Measurements from ENCODE around the gene SYNPO2.
A peak's percentile ranks its signal among the peaks of the same experiment; 100 is the strongest.

Gene SYNPO2

GRCh38 chr4:118858779-118859178 is 29.9 kb upstream of the SYNPO2 start:
- TF ChIP-seq YY1 (IDR thresholded peaks at IDR 0.05; ENCODE audit: low read depth) (no peak), RAD21 (IDR thresholded peaks at IDR 0.05; ENCODE audit: low read depth) (no peak), EGR1 (IDR thresholded peaks at IDR 0.05) (no peak)
- TF ChIP-seq, protein P1, sequence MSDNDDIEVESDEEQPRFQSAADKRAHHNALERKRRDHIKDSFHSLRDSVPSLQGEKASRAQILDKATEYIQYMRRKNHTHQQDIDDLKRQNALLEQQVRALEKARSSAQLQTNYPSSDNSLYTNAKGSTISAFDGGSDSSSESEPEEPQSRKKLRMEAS (IDR thresholded peaks at IDR 0.05) = no peak

- no peak for TF ChIP-seq CEBPB (IDR thresholded peaks at IDR 0.05)
- TF ChIP-seq RAD21 (IDR thresholded peaks at IDR 0.05; ENCODE audit: low read depth) = peak; percentile 66
Observed at GRCh38 chr4:118865091-118865708, 23.5 kb upstream of the SYNPO2 start.

DNA sequence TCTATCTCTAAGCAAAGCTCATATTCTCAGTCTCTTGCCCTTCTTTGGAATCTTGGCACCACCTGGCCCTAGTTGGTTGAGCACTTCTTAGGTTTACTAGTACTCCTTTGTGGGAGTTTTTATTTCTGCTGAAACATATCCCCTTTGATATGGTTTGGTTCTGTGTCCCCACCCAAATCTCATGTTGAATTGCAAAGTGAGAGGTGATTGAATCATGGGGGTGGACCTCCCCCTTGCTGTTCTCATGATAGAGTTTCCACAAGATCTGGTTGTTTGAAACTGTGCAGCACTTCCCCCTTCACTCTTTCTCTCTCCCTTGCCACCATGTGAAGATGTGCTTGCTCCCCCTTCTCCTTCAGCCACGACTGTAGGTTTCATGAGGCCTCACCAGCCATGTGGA is 22.2 kb upstream of the SYNPO2 start:
- TF ChIP-seq EP300 (IDR thresholded peaks at IDR 0.05; ENCODE audit: borderline replicate concordance) = no peak
- TF ChIP-seq YY1 (IDR thresholded peaks at IDR 0.05; ENCODE audit: low read depth) = no peak
- no peak for TF ChIP-seq USF1 (IDR thresholded peaks at IDR 0.05)
- TF ChIP-seq, protein P1 (IDR thresholded peaks at IDR 0.05) = no peak
- TF ChIP-seq NFIC (IDR thresholded peaks at IDR 0.05) = no peak
- TF ChIP-seq, protein P2, sequence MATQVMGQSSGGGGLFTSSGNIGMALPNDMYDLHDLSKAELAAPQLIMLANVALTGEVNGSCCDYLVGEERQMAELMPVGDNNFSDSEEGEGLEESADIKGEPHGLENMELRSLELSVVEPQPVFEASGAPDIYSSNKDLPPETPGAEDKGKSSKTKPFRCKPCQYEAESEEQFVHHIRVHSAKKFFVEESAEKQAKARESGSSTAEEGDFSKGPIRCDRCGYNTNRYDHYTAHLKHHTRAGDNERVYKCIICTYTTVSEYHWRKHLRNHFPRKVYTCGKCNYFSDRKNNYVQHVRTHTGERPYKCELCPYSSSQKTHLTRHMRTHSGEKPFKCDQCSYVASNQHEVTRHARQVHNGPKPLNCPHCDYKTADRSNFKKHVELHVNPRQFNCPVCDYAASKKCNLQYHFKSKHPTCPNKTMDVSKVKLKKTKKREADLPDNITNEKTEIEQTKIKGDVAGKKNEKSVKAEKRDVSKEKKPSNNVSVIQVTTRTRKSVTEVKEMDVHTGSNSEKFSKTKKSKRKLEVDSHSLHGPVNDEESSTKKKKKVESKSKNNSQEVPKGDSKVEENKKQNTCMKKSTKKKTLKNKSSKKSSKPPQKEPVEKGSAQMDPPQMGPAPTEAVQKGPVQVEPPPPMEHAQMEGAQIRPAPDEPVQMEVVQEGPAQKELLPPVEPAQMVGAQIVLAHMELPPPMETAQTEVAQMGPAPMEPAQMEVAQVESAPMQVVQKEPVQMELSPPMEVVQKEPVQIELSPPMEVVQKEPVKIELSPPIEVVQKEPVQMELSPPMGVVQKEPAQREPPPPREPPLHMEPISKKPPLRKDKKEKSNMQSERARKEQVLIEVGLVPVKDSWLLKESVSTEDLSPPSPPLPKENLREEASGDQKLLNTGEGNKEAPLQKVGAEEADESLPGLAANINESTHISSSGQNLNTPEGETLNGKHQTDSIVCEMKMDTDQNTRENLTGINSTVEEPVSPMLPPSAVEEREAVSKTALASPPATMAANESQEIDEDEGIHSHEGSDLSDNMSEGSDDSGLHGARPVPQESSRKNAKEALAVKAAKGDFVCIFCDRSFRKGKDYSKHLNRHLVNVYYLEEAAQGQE (IDR thresholded peaks at IDR 0.05; ENCODE audit: low read depth) = no peak
- TF ChIP-seq CREB1 (IDR thresholded peaks at IDR 0.05; ENCODE audit: low read depth) = no peak
- TF ChIP-seq RAD21 (IDR thresholded peaks at IDR 0.05; ENCODE audit: low read depth) = no peak
- TF ChIP-seq CEBPB (IDR thresholded peaks at IDR 0.05) = no peak
- no peak for TF ChIP-seq EGR1 (IDR thresholded peaks at IDR 0.05)

- no peak for TF ChIP-seq RAD21 (IDR thresholded peaks at IDR 0.05; ENCODE audit: low read depth)
- TF ChIP-seq CREB1 (IDR thresholded peaks at IDR 0.05; ENCODE audit: low read depth) = no peak
Observed at GRCh38 chr4:118867311-118868067, 21.2 kb upstream of the SYNPO2 start.

- TF ChIP-seq CREB1 (IDR thresholded peaks at IDR 0.05; ENCODE audit: low read depth) (no peak), ZBTB7A (IDR thresholded peaks at IDR 0.05; ENCODE audit: low read depth) (no peak), USF1 (IDR thresholded peaks at IDR 0.05) (no peak), TCF12 (IDR thresholded peaks at IDR 0.05; ENCODE audit: low read depth) (no peak), TEAD4 (IDR thresholded peaks at IDR 0.05) (no peak)
- TF ChIP-seq, protein P2 (IDR thresholded peaks at IDR 0.05; ENCODE audit: low read depth) = no peak
Observed at GRCh38 chr4:118869808-118870342, 18.8 kb upstream of the SYNPO2 start.

DNA sequence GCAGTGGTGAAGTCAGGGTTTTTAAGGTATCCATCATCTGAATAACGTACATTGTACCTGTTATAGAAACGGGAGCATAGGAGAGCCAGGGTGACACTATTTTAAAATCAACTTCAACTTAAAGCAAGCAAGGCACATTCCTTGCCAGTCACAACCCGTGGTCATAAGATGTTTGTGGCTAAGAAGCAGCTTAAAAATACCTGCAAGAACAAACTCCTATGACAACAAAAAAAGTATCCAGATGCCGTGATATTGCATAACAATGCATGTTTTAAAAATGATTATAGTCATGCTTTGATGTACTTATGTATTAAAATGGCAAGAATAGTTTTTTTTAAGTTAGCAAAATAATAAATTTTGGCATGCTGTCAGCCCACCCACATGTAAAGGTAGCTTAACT is 16.5 kb upstream of the SYNPO2 start:
- TF ChIP-seq ZBTB7A (IDR thresholded peaks at IDR 0.05; ENCODE audit: low read depth) (no peak), CREB1 (IDR thresholded peaks at IDR 0.05; ENCODE audit: low read depth) (no peak), USF1 (IDR thresholded peaks at IDR 0.05) (no peak), EP300 (IDR thresholded peaks at IDR 0.05; ENCODE audit: borderline replicate concordance) (no peak), TCF12 (IDR thresholded peaks at IDR 0.05; ENCODE audit: low read depth) (no peak), YY1 (IDR thresholded peaks at IDR 0.05; ENCODE audit: low read depth) (no peak), TAF1 (IDR thresholded peaks at IDR 0.05; ENCODE audit: low read depth) (no peak), EGR1 (IDR thresholded peaks at IDR 0.05) (no peak), CEBPB (IDR thresholded peaks at IDR 0.05) (no peak), NFIC (IDR thresholded peaks at IDR 0.05) (no peak), TEAD4 (IDR thresholded peaks at IDR 0.05) (no peak), RAD21 (IDR thresholded peaks at IDR 0.05; ENCODE audit: low read depth) (no peak), FOXM1 (IDR thresholded peaks at IDR 0.05; ENCODE audit: borderline replicate concordance, low read depth) (no peak)
- TF ChIP-seq, protein P2 (IDR thresholded peaks at IDR 0.05; ENCODE audit: low read depth) = no peak
- TF ChIP-seq, protein P1 (IDR thresholded peaks at IDR 0.05) = no peak
